Fibroblast of lung (primary cell): ENCODE measurements around the gene BTBD9. TPM values are rescaled to one million over a fixed set of nuclear protein-coding genes. Genes with fewer than 3 reads are reported as not detected.
A peak's percentile ranks its signal among the peaks of the same experiment; 100 is the strongest.

Experiments used
- DNase-seq, 2 donors: peaks; one replicate each; pipeline versions ENCODE4 v3.0.0 to v3.0.0-alpha.2; 2010; ENCODE audit warnings: low read depth in 2 of 2
- H2AFZ ChIP-seq: 2 replicates; pipeline ENCODE4 v1.5.1; 2012; ENCODE audit warnings: low read length, control low read depth, inconsistent platforms
- H3K27ac ChIP-seq: 2 replicates; pipeline ENCODE4 v1.5.1; 2011; ENCODE audit warnings: low read length, control low read depth; ENCODE audit not compliant: insufficient read depth
- H3K27me3 ChIP-seq: 2 replicates; pipeline ENCODE4 v1.5.1; 2011; ENCODE audit warnings: mild to moderate bottlenecking, low read length; ENCODE audit not compliant: control insufficient read depth, insufficient read depth
- H3K36me3 ChIP-seq: 2 replicates; pipeline ENCODE4 v1.5.1; 2011; ENCODE audit warnings: low read length; ENCODE audit not compliant: control insufficient read depth, insufficient read depth
- H3K4me1 ChIP-seq: 2 replicates; pipeline ENCODE4 v1.5.1; 2011; ENCODE audit warnings: low read length; ENCODE audit not compliant: control insufficient read depth, insufficient read depth; ENCODE audit errors: extremely low read depth
- H3K4me2 ChIP-seq: 2 replicates; pipeline ENCODE4 v1.5.1; 2011; ENCODE audit warnings: low read length, control low read depth; ENCODE audit not compliant: insufficient read depth; ENCODE audit errors: extremely low read depth
- H3K4me3 ChIP-seq, 4 experiments: fragments of 200-600 bp in 1 of 4; sonication (generic) in 1 of 4; replicated peaks in 1 of 4; 2 replicates each; pipeline ENCODE4 v1.5.1; 2011 to 2016; ENCODE audit warnings: low read length in 4 of 4, low read depth in 3 of 4, mild to moderate bottlenecking in 3 of 4, control low read depth in 2 of 4, inconsistent platforms in 1 of 4, mixed read lengths in 1 of 4; ENCODE audit not compliant: insufficient read depth in 1 of 4; ENCODE audit errors: control extremely low read depth in 1 of 4
- H3K79me2 ChIP-seq: 2 replicates; pipeline ENCODE4 v1.5.1; 2012; ENCODE audit warnings: mild to moderate bottlenecking, low read length, inconsistent platforms; ENCODE audit not compliant: control insufficient read depth, insufficient read depth
- H3K9ac ChIP-seq: 2 replicates; pipeline ENCODE4 v1.5.1; 2011; ENCODE audit warnings: mild to moderate bottlenecking, low read length, control low read depth; ENCODE audit not compliant: insufficient read depth
- H3K9me3 ChIP-seq: 2 replicates; pipeline ENCODE4 v1.5.1; 2012; ENCODE audit warnings: low read depth, low read length; ENCODE audit not compliant: control insufficient read depth, insufficient read depth
- H4K20me1 ChIP-seq: 2 replicates; pipeline ENCODE4 v1.5.1; 2011; ENCODE audit warnings: low read length; ENCODE audit not compliant: control insufficient read depth, insufficient read depth; ENCODE audit errors: extremely low read depth
- CTCF ChIP-seq, 2 donors: IDR thresholded peaks in 1 of 2; conservative IDR thresholded peaks in 1 of 2; 1 replicate in 1 of 2; 2 replicates in 1 of 2; pipeline ENCODE4 v1.5.1; 2011 to 2012; ENCODE audit warnings: low read length in 2 of 2, control low read depth in 1 of 2, inconsistent platforms in 1 of 2, low read depth in 1 of 2, mild to moderate bottlenecking in 1 of 2
- EZH2 ChIP-seq: IDR thresholded peaks from 2 replicates; pipeline ENCODE4 v1.5.1; 2012; ENCODE audit warnings: low read length, control low read depth, mild to moderate bottlenecking; ENCODE audit errors: missing control alignments
- polyA plus RNA-seq, 2 donors: library from polyadenylated mRNA; depleted of rRNA in 1 of 2; stranded (reverse) in 1 of 2; unstranded in 1 of 2; fragments of >200 nt; gene quantifications; 2 replicates each; pipeline ENCODE4 v1.2.1, GENCODE V29; 2011 to 2012; ENCODE audit warnings: missing spikeins in 1 of 2
- total RNA-seq: library from RNA; depleted of rRNA; stranded (reverse); fragments of >200 nt; gene quantifications from 2 replicates; pipeline ENCODE4 v1.2.1, GENCODE V29; 2014

The BTBD9 gene
- total and polyA plus RNA-seq, 2 donors (not counting 1 experiment from before 2014, with no cell fraction given): 7.7 to 13.4 TPM

GRCh38 chr6:38326837-38327236, 312.9 kb downstream of the BTBD9 start:
- TF ChIP-seq EZH2 (no peak), CTCF (conservative IDR thresholded peaks at IDR 0.05 in 1 of 2, IDR thresholded peaks at IDR 0.05 in 1 of 2; ENCODE audit: low read depth in 1 of 2, low read length in 2 of 2) (no peak)
- Histone ChIP-seq H3K27me3 (no peaks in the 10 kb centered on the region), H3K36me3 (no peaks in the 10 kb centered on the region), H3K4me3 (no peak overlapping the region), H4K20me1 (no peaks in the 10 kb centered on the region), H2AFZ (no peak overlapping the region), H3K27ac (no peak overlapping the region), H3K9me3 (no peaks in the 10 kb centered on the region), H3K4me2 (no peak overlapping the region), H3K4me1 (no peaks in the 10 kb centered on the region), H3K79me2 (no peaks in the 10 kb centered on the region), H3K9ac (no peak overlapping the region)
- no peak for DNase-seq

GRCh38 chr6:38323216-38323615, 316.5 kb downstream of the BTBD9 start:
- Histone ChIP-seq H3K27ac (no peak overlapping the region), H2AFZ (no peak overlapping the region), H3K79me2 (no peaks in the 10 kb centered on the region), H3K27me3 (no peaks in the 10 kb centered on the region), H3K9ac (no peak overlapping the region), H3K4me2 (no peak overlapping the region), H3K4me1 (no peaks in the 10 kb centered on the region), H3K9me3 (no peaks in the 10 kb centered on the region), H3K36me3 (no peaks in the 10 kb centered on the region), H3K4me3 (no peak overlapping the region), H4K20me1 (no peaks in the 10 kb centered on the region)
- DNase-seq: no peak
- TF ChIP-seq CTCF (conservative IDR thresholded peaks at IDR 0.05 in 1 of 2, IDR thresholded peaks at IDR 0.05 in 1 of 2; ENCODE audit: low read depth in 1 of 2, low read length in 2 of 2) (no peak), EZH2 (no peak)

- TF ChIP-seq EZH2: no peak
- TF ChIP-seq CTCF (conservative IDR thresholded peaks at IDR 0.05 in 1 of 2, IDR thresholded peaks at IDR 0.05 in 1 of 2; ENCODE audit: low read depth in 1 of 2, low read length in 2 of 2): no peak
- Histone ChIP-seq H3K4me1 (no peaks in the 10 kb centered on the region), H3K4me2 (no peak overlapping the region), H3K27ac (no peak overlapping the region), H3K9me3 (no peaks in the 10 kb centered on the region), H3K36me3 (no peaks in the 10 kb centered on the region), H2AFZ (no peak overlapping the region), H3K79me2 (no peaks in the 10 kb centered on the region), H3K9ac (no peak overlapping the region), H4K20me1 (no peaks in the 10 kb centered on the region), H3K4me3 (no peak overlapping the region), H3K27me3 (no peaks in the 10 kb centered on the region)
- DNase-seq: peak in 1 of 2 donors; percentile 30
Observed at GRCh38 chr6:38322138-38322537, 317.6 kb downstream of the BTBD9 start.
